CD14-positive monocyte (primary cell): ENCODE results near the gene PAM. TPM values are rescaled to one million over a fixed set of nuclear protein-coding genes. Genes with fewer than 3 reads are reported as not detected.

Experiments used
- DNase-seq, 3 donors: peaks; one replicate each; pipeline ENCODE4 v3.0.0-alpha.2; 2011 to 2022
- H2AFZ ChIP-seq: 2 replicates; pipeline ENCODE4 v1.6.0; 2012; ENCODE audit warnings: mild to moderate bottlenecking, low read depth, low read length, inconsistent platforms; ENCODE audit not compliant: insufficient read depth, poor library complexity, severe bottlenecking
- H3K27ac ChIP-seq, 2 donors: 1 replicate in 1 of 2; 2 replicates in 1 of 2; pipeline ENCODE4 v1.5.1; 2012 to 2013; ENCODE audit warnings: low read length in 2 of 2, control low read depth in 1 of 2, inconsistent platforms in 1 of 2, low read depth in 1 of 2, mild to moderate bottlenecking in 1 of 2
- H3K27me3 ChIP-seq, 2 donors: one replicate each; pipeline versions ENCODE4 v1.6.0 to v1.6.1; 2011 to 2013; ENCODE audit warnings: low read length in 2 of 2; ENCODE audit not compliant: control insufficient read depth in 2 of 2, insufficient read depth in 2 of 2
- H3K36me3 ChIP-seq, 2 donors: replicated peaks in 1 of 2; 1 replicate in 1 of 2; 2 replicates in 1 of 2; pipeline versions ENCODE4 v1.5.1 to v1.6.1; 2012 to 2013; ENCODE audit warnings: low read length in 2 of 2, control low read depth in 1 of 2, inconsistent platforms in 1 of 2, mild to moderate bottlenecking in 1 of 2; ENCODE audit not compliant: insufficient read depth in 2 of 2, control insufficient read depth in 1 of 2
- H3K4me1 ChIP-seq, 2 donors: 1 replicate in 1 of 2; 2 replicates in 1 of 2; pipeline versions ENCODE4 v1.5.1 to v1.6.1; 2012 to 2013; ENCODE audit warnings: low read length in 2 of 2, control low read depth in 1 of 2, inconsistent platforms in 1 of 2, mild to moderate bottlenecking in 1 of 2, moderate library complexity in 1 of 2; ENCODE audit not compliant: insufficient read depth in 2 of 2, control insufficient read depth in 1 of 2
- H3K4me2 ChIP-seq: replicated peaks from 2 replicates; pipeline ENCODE3; 2012; ENCODE audit warnings: low read length, moderate library complexity, mild to moderate bottlenecking; ENCODE audit not compliant: poor library complexity, severe bottlenecking; ENCODE audit errors: extremely low read depth
- H3K4me3 ChIP-seq, 3 experiments: fragments of 200-600 bp in 1 of 3; sonication (generic) in 1 of 3; replicated peaks in 1 of 3; 1 replicate in 2 of 3; 2 replicates in 1 of 3; pipeline ENCODE4 v1.5.1; 2011 to 2013; ENCODE audit warnings: low read length in 3 of 3, mild to moderate bottlenecking in 3 of 3, control low read depth in 2 of 3, low read depth in 2 of 3, inconsistent platforms in 1 of 3, moderate library complexity in 1 of 3
- H3K79me2 ChIP-seq: 2 replicates; pipeline ENCODE4 v1.6.0; 2012; ENCODE audit warnings: mild to moderate bottlenecking, control low read depth, inconsistent platforms, low read length, moderate library complexity; ENCODE audit not compliant: insufficient read depth
- H3K9ac ChIP-seq: 2 replicates; pipeline ENCODE4 v1.6.0; 2017; ENCODE audit warnings: low read length, mild to moderate bottlenecking; ENCODE audit not compliant: insufficient read depth, poor library complexity, severe bottlenecking
- H3K9me3 ChIP-seq, 2 donors: replicated peaks in 1 of 2; 1 replicate in 1 of 2; 2 replicates in 1 of 2; pipeline versions ENCODE4 v1.5.1 to v1.6.1; 2012 to 2013; ENCODE audit warnings: low read length in 2 of 2, control low read depth in 1 of 2; ENCODE audit not compliant: control insufficient read depth in 1 of 2, insufficient read depth in 1 of 2
- H4K20me1 ChIP-seq: 2 replicates; pipeline ENCODE4 v1.6.0; 2012; ENCODE audit warnings: mild to moderate bottlenecking, low read length, control low read depth, moderate library complexity; ENCODE audit not compliant: insufficient read depth
- H3K27ac Mint-ChIP-seq, 7 donors: one replicate each; pipeline ENCODE4 v1.8.0; 2020; ENCODE audit warnings: mild to moderate bottlenecking in 7 of 7, mixed read lengths in 7 of 7, moderate library complexity in 6 of 7, inconsistent platforms in 2 of 7
- H3K27me3 Mint-ChIP-seq, 3 donors: one replicate each; pipeline ENCODE4 v1.8.0; 2021 to 2022; ENCODE audit warnings: low read depth in 3 of 3, mild to moderate bottlenecking in 3 of 3, mixed read lengths in 3 of 3, moderate library complexity in 3 of 3, inconsistent platforms in 1 of 3
- H3K36me3 Mint-ChIP-seq, 2 donors: one replicate each; pipeline ENCODE4 v1.8.0; 2020; ENCODE audit warnings: mixed read lengths in 2 of 2, inconsistent platforms in 1 of 2, mild to moderate bottlenecking in 1 of 2
- H3K4me1 Mint-ChIP-seq: one replicate; pipeline ENCODE4 v1.8.0; 2020; ENCODE audit warnings: mild to moderate bottlenecking, mixed read lengths
- H3K4me3 Mint-ChIP-seq, 2 donors: one replicate each; pipeline ENCODE4 v1.8.0; 2020; ENCODE audit warnings: mild to moderate bottlenecking in 2 of 2, mixed read lengths in 2 of 2, moderate library complexity in 1 of 2
- H3K9me3 Mint-ChIP-seq, 7 donors: one replicate each; pipeline ENCODE4 v1.8.0; 2020 to 2022; ENCODE audit warnings: mixed read lengths in 7 of 7, mild to moderate bottlenecking in 6 of 7, moderate library complexity in 6 of 7, inconsistent platforms in 2 of 7
- CTCF ChIP-seq: fragments of 200-600 bp; IDR thresholded peaks from one replicate; pipeline ENCODE4 v1.8.0; 2022; ENCODE audit warnings: antibody characterized with exemption, mild to moderate bottlenecking
- WGBS: methylation state at CpG from one replicate; pipeline ENCODE4 v1.1.5; 2013; ENCODE audit warnings: missing lambda C conversion rate; ENCODE audit not compliant: insufficient coverage; 5-methylcytosine and 5-hydroxymethylcytosine counted together
- intact Hi-C, 2 donors: fragments of 100-400 bp; cut with micrococcal nuclease; formaldehyde crosslinking; loops; one replicate each; pipeline versions ENCODE4 v1.15.0 to v1.15.1; 2023
- polyA plus RNA-seq, 3 donors: library from polyadenylated mRNA; depleted of rRNA in 1 of 3; unstranded in 2 of 3; stranded (reverse) in 1 of 3; fragments of 300-500 nt in 2 of 3; fragments of >200 nt in 1 of 3; fragmentation: Illumina TruSeq in 2 of 3; gene quantifications; 1 replicate in 2 of 3; 2 replicates in 1 of 3; pipeline ENCODE4 v1.2.3, GENCODE V29; 2012 to 2021

The PAM gene
- polyA plus RNA-seq, 3 donors = 11.8 to 27.4 (median 12.8) TPM

- no CpG with 5 or more reads among the region's 5 CpGs for WGBS
- H3K27me3 Mint-ChIP-seq = no peaks in the 10 kb centered on the region
- peaks cover 21% of the 10 kb centered on the region for H3K4me1 Mint-ChIP-seq
- Histone ChIP-seq H3K79me2 (no peaks in the 10 kb centered on the region), H3K4me2 (peak overlapping the region; percentile 34), H3K9me3 (no peaks in the 10 kb centered on the region), H3K36me3 (no peaks in the 10 kb centered on the region), H3K27ac (no peak overlapping the region), H2AFZ (no peak overlapping the region), H3K4me1 (peaks cover 9 to 19% of the 10 kb centered on the region in 2 donors), H3K27me3 (no peaks in the 10 kb centered on the region), H3K4me3 (peak overlapping the region in 1 of 3 experiments; percentile 13), H3K9ac (no peak overlapping the region), H4K20me1 (no peaks in the 10 kb centered on the region)
- H3K36me3 Mint-ChIP-seq = peaks cover 6 to 10% of the 10 kb centered on the region in 2 donors
- peaks cover 0 to 5% (median 0%) of the 10 kb centered on the region in 7 donors for H3K9me3 Mint-ChIP-seq
- no peak for DNase-seq
- peak overlapping the region in 1 of 2 donors; percentile 36 for H3K4me3 Mint-ChIP-seq
- peak overlapping the region in 1 of 7 donors; percentile 12 for H3K27ac Mint-ChIP-seq
- intact Hi-C loops = no loop called here
- no peak for TF ChIP-seq CTCF
These were observed 118.9 kb downstream of the PAM start for GRCh38 chr5:102874054-102874453.

- Mint-ChIP-seq H3K27ac (no peak overlapping the region), H3K27me3 (no peaks in the 10 kb centered on the region), H3K9me3 (peaks cover 0 to 9% (median 0%) of the 10 kb centered on the region in 7 donors), H3K36me3 (peaks cover 5 to 8% of the 10 kb centered on the region in 2 donors), H3K4me3 (no peak overlapping the region), H3K4me1 (peaks cover 21% of the 10 kb centered on the region)
- Histone ChIP-seq H2AFZ (no peak overlapping the region), H3K36me3 (no peaks in the 10 kb centered on the region), H3K4me3 (no peak overlapping the region), H3K9ac (no peak overlapping the region), H3K4me2 (no peak overlapping the region), H3K79me2 (no peaks in the 10 kb centered on the region), H3K4me1 (peaks cover 9 to 19% of the 10 kb centered on the region in 2 donors), H3K27me3 (no peaks in the 10 kb centered on the region), H4K20me1 (no peaks in the 10 kb centered on the region), H3K27ac (no peak overlapping the region), H3K9me3 (no peaks in the 10 kb centered on the region)
- TF ChIP-seq CTCF = no peak
- WGBS = 100% methylated on average over 1 of the region's 4 CpGs
- intact Hi-C loops = no loop called here
- no peak for DNase-seq
These were observed 120.6 kb downstream of the PAM start for GRCh38 chr5:102875721-102876123.
